GM23338 (cell line): Measurements from ENCODE around the gene LASP1NB.

ENCODE experiments used
- CTCF ChIP-seq, 2 experiments: fragments of 200-600 bp in 1 of 2; sonication (generic) in 1 of 2; conservative IDR thresholded peaks; 2 replicates each; pipeline versions ENCODE4 v1.5.1 to v1.6.1; 2016 to 2017; ENCODE audit warnings: antibody characterized with exemption in 2 of 2, low read depth in 2 of 2, mild to moderate bottlenecking in 2 of 2, moderate library complexity in 1 of 2
- ETS1 ChIP-seq: IDR thresholded peaks from 2 replicates; pipeline ENCODE4 v1.6.1; 2016; ENCODE audit warnings: antibody characterized with exemption
- POLR2AphosphoS5 ChIP-seq: IDR thresholded peaks from 2 replicates; pipeline ENCODE4 v1.6.1; 2016; ENCODE audit warnings: antibody characterized with exemption, low read depth

- TF ChIP-seq CTCF (conservative IDR thresholded peaks at IDR 0.05; ENCODE audit: low read depth in 2 of 2), result peak; percentile 36 to 83
- TF ChIP-seq POLR2AphosphoS5, result no peak
- no peak for TF ChIP-seq ETS1
These were observed 7.1 kb upstream of the LASP1NB start for GRCh38 chr17:38918129-38918913.
